HL-60 (cell line): ENCODE data around the gene CLPTM1L.

ENCODE experiments used
- DNase-seq, 2 experiments: peaks; one replicate each; pipeline ENCODE4 v3.0.0-alpha.2; 2010 to 2020; ENCODE audit warnings: low read depth in 1 of 2, low spot score in 1 of 2
- H3K27ac ChIP-seq: fragments of 250-450 bp; sonication (Bioruptor Pico); replicated peaks from 2 replicates; pipeline ENCODE4 v1.5.1; 2020; ENCODE audit warnings: mild to moderate bottlenecking, moderate library complexity
- H3K27me3 ChIP-seq: fragments of 250-450 bp; sonication (Bioruptor Pico); 2 replicates; pipeline ENCODE4 v1.5.1; 2021; ENCODE audit warnings: mild to moderate bottlenecking, moderate library complexity; ENCODE audit not compliant: insufficient read depth, poor library complexity, severe bottlenecking
- H3K4me3 ChIP-seq: replicated peaks from 2 replicates; pipeline ENCODE4 v1.5.1; 2011; ENCODE audit warnings: mild to moderate bottlenecking, control low read depth, low read length; ENCODE audit not compliant: insufficient read depth
- GABPA ChIP-seq: IDR thresholded peaks from 2 replicates; pipeline ENCODE4 v1.6.1; 2012; ENCODE audit warnings: low read depth
- POLR2AphosphoS5 ChIP-seq: IDR thresholded peaks from 2 replicates; pipeline ENCODE4 v1.6.1; 2012; ENCODE audit warnings: low read depth
- SPI1 ChIP-seq: IDR thresholded peaks from 2 replicates; pipeline ENCODE4 v1.6.1; 2012; ENCODE audit warnings: low read depth, mild to moderate bottlenecking, borderline replicate concordance
- TF ChIP-seq, protein P1 (sequence below): IDR thresholded peaks from 2 replicates; pipeline ENCODE4 v1.6.1; 2012; ENCODE audit warnings: low read depth; ENCODE audit not compliant: insufficient replicate concordance
- TF ChIP-seq, protein P2 (sequence below): IDR thresholded peaks from one replicate; pipeline ENCODE4 v1.5.1; 2011; ENCODE audit warnings: low read length, control low read depth, inconsistent platforms; ENCODE audit not compliant: insufficient read depth

CLPTM1L gene

DNA sequence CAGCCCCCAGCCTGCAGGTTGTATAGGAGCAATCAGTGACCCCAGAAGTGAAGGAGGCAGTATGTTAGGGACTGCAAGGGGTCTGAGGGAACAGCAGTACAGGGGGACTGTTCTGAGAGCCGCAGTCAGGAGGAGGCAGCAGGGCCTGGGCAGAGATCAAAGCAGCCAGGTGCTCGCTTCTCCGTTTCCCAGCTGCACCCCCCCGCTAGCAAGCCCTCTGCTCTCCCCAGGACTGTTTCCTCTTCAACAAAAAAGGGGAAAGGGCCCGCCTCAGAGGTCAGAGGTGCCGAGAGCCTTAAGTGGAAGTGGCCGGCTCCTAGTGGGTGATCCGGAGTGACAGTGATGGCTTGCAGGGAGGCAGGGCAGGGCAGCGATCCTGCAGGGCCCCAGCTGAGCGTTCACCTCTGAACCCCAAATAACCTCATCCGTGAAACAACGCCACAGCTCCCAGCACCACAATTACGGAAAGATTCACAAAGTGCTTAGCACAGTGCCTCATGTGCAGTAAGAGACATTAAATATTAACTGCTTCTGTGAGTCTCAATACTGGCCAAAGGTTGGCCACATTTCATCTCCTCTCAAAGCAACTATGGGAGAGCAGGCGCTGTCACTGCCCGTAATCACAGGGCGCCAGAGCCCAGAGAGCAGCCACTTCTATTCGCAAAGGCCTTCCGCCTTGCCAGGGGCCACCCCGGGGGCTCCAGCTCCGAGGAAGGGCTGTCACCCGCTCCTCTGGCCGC, 8.0 kb downstream of the CLPTM1L start:
- H3K4me3 ChIP-seq, result no peak overlapping the region
- TF ChIP-seq SPI1 (no peak), POLR2AphosphoS5 (no peak), GABPA (no peak)
- TF ChIP-seq, protein P1, sequence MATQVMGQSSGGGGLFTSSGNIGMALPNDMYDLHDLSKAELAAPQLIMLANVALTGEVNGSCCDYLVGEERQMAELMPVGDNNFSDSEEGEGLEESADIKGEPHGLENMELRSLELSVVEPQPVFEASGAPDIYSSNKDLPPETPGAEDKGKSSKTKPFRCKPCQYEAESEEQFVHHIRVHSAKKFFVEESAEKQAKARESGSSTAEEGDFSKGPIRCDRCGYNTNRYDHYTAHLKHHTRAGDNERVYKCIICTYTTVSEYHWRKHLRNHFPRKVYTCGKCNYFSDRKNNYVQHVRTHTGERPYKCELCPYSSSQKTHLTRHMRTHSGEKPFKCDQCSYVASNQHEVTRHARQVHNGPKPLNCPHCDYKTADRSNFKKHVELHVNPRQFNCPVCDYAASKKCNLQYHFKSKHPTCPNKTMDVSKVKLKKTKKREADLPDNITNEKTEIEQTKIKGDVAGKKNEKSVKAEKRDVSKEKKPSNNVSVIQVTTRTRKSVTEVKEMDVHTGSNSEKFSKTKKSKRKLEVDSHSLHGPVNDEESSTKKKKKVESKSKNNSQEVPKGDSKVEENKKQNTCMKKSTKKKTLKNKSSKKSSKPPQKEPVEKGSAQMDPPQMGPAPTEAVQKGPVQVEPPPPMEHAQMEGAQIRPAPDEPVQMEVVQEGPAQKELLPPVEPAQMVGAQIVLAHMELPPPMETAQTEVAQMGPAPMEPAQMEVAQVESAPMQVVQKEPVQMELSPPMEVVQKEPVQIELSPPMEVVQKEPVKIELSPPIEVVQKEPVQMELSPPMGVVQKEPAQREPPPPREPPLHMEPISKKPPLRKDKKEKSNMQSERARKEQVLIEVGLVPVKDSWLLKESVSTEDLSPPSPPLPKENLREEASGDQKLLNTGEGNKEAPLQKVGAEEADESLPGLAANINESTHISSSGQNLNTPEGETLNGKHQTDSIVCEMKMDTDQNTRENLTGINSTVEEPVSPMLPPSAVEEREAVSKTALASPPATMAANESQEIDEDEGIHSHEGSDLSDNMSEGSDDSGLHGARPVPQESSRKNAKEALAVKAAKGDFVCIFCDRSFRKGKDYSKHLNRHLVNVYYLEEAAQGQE, result no peak
- TF ChIP-seq, protein P2, sequence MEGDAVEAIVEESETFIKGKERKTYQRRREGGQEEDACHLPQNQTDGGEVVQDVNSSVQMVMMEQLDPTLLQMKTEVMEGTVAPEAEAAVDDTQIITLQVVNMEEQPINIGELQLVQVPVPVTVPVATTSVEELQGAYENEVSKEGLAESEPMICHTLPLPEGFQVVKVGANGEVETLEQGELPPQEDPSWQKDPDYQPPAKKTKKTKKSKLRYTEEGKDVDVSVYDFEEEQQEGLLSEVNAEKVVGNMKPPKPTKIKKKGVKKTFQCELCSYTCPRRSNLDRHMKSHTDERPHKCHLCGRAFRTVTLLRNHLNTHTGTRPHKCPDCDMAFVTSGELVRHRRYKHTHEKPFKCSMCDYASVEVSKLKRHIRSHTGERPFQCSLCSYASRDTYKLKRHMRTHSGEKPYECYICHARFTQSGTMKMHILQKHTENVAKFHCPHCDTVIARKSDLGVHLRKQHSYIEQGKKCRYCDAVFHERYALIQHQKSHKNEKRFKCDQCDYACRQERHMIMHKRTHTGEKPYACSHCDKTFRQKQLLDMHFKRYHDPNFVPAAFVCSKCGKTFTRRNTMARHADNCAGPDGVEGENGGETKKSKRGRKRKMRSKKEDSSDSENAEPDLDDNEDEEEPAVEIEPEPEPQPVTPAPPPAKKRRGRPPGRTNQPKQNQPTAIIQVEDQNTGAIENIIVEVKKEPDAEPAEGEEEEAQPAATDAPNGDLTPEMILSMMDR, result no peak
- no peaks in the 10 kb centered on the region for H3K27me3 ChIP-seq
- no peak for DNase-seq
- no peak overlapping the region for H3K27ac ChIP-seq

DNA sequence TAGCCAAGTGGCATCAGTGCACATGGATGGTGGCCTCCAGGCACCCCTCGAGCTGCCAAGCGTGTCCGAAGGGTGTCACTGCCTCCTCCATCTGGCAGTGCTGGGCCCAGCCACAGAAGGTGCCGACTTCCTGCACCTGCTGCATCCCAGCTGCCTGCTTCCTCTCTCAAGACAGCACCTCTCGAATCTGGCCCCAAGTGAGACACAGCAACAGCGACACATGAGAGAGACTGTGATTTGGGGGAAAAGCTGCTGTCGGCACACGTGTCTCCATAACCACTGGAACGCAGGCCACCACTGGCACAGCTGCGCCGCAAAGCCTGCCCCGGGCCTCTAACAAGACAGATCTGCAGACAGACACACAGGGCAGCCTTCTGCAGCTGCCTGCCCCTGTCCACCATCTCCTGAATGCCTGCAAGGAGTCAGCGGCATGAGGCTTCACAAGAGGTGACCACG, 8.8 kb downstream of the CLPTM1L start:
- DNase-seq, result no peak
- TF ChIP-seq GABPA (no peak), SPI1 (no peak), POLR2AphosphoS5 (no peak)
- TF ChIP-seq, protein P2, result no peak
- TF ChIP-seq, protein P1, result no peak
- Histone ChIP-seq H3K27ac (no peak overlapping the region), H3K27me3 (no peaks in the 10 kb centered on the region), H3K4me3 (no peak overlapping the region)

DNA sequence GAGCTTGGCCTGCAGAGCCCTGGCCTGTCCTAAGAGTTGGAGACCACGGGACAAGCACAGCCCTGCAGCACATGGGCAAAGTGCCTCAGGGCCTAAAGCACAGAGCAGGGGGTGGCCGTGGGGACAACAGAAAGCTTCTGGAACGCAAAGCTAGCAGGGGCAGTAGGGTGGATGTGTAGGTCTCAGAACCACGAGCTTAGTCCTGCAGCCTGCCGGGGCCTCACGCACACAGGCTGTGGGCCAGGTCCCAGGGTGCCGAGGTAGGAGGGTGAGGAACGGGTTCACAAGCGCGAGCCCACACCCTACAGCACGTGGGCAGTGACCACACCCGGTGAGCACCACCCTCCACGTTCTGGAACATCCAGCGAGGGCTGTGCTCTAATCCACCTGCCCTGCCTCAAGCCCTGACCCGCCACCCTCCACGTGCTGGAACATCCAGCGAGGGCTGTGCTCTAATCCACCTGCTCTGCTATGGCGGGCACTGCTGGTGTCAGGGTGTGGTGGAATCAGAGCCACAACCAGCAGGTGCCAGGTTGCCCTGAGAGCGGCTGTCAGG, 9.3 kb downstream of the CLPTM1L start:
- Histone ChIP-seq H3K27me3 (no peaks in the 10 kb centered on the region), H3K27ac (no peak overlapping the region)
- TF ChIP-seq GABPA, result no peak
- TF ChIP-seq SPI1, result no peak
- TF ChIP-seq, protein P2, result no peak
- no peak for TF ChIP-seq POLR2AphosphoS5
- TF ChIP-seq, protein P1, result no peak

More for the DNA sequence above, 9.3 kb downstream of the CLPTM1L start:
- H3K4me3 ChIP-seq, result no peak overlapping the region
- DNase-seq, result no peak
